Skeletal muscle tissue (tissue), 4 donors: ENCODE data around the gene CD109. TPM values are rescaled to one million over a fixed set of nuclear protein-coding genes. Genes with fewer than 3 reads are reported as not detected.
"Not testable (repeated sequence)": the region's sequence is repeated elsewhere in the genome, so short reads cannot be mapped to it uniquely, and the experiment has no call there.

Experiments used
- H3K27ac ChIP-seq: one replicate; pipeline ENCODE4 v1.7.0; 2013; ENCODE audit warnings: mild to moderate bottlenecking, low read depth, low read length, inconsistent platforms
- H3K27me3 ChIP-seq, 3 donors: one replicate each; pipeline ENCODE4 v1.7.0; 2013; ENCODE audit warnings: low read length in 3 of 3; ENCODE audit not compliant: control insufficient read depth in 3 of 3, insufficient read depth in 3 of 3
- H3K36me3 ChIP-seq, 3 donors: one replicate each; pipeline ENCODE4 v1.7.0; 2013; ENCODE audit warnings: low read length in 3 of 3; ENCODE audit not compliant: control insufficient read depth in 3 of 3, insufficient read depth in 3 of 3
- H3K4me1 ChIP-seq, 3 donors: one replicate each; pipeline ENCODE4 v1.7.0; 2013; ENCODE audit warnings: low read length in 3 of 3, mild to moderate bottlenecking in 3 of 3; ENCODE audit not compliant: control insufficient read depth in 3 of 3, insufficient read depth in 3 of 3
- H3K4me3 ChIP-seq, 3 donors: one replicate each; pipeline ENCODE4 v1.7.0; 2013; ENCODE audit warnings: low read length in 3 of 3
- H3K9ac ChIP-seq, 3 donors: one replicate each; pipeline ENCODE4 v1.7.0; 2013; ENCODE audit warnings: low read length in 3 of 3, mild to moderate bottlenecking in 3 of 3, moderate library complexity in 2 of 3, low read depth in 1 of 3
- H3K9me3 ChIP-seq, 3 donors: one replicate each; pipeline ENCODE4 v1.7.0; 2013; ENCODE audit warnings: low read length in 3 of 3; ENCODE audit not compliant: control insufficient read depth in 3 of 3
- total RNA-seq: library from RNA; depleted of rRNA; stranded (reverse); fragments of >200 nt; gene quantifications from one replicate; pipeline ENCODE4 v1.2.3, GENCODE V29; 2014
- donor health status: Osteomylitis.

The CD109 gene
- total RNA-seq, 1 donor from 2014 or later: 19.3 TPM

GRCh38 chr6:73683574-73683973, 12.4 kb upstream of the CD109 start:
- H3K9me3 ChIP-seq, H3K27me3 ChIP-seq, H3K4me3 ChIP-seq, H3K36me3 ChIP-seq, H3K4me1 ChIP-seq, H3K9ac ChIP-seq, H3K27ac ChIP-seq: not testable (repeated sequence)

- Histone ChIP-seq H3K27me3 (no peaks in the 10 kb centered on the region), H3K9me3 (no peaks in the 10 kb centered on the region), H3K4me3 (no peak overlapping the region), H3K9ac (no peak overlapping the region), H3K36me3 (no peaks in the 10 kb centered on the region), H3K4me1 (no peaks in the 10 kb centered on the region), H3K27ac (no peak overlapping the region)
Observed at GRCh38 chr6:73688351-73688750, 7.7 kb upstream of the CD109 start.

- Histone ChIP-seq H3K9me3 (no peaks in the 10 kb centered on the region), H3K27me3 (no peaks in the 10 kb centered on the region), H3K36me3 (no peaks in the 10 kb centered on the region), H3K4me3 (no peak overlapping the region), H3K4me1 (peaks cover 0 to 6% (median 0%) of the 10 kb centered on the region in 3 donors), H3K9ac (no peak overlapping the region), H3K27ac (no peak overlapping the region)
Observed at GRCh38 chr6:73690056-73690455, 5.9 kb upstream of the CD109 start.

- Histone ChIP-seq H3K27ac (no peak overlapping the region), H3K36me3 (no peaks in the 10 kb centered on the region), H3K9me3 (no peaks in the 10 kb centered on the region), H3K27me3 (no peaks in the 10 kb centered on the region), H3K4me1 (peaks cover 2 to 12% (median 3%) of the 10 kb centered on the region in 3 donors), H3K9ac (no peak overlapping the region), H3K4me3 (no peak overlapping the region)
Observed at GRCh38 chr6:73691512-73691911, 4.5 kb upstream of the CD109 start.

GRCh38 chr6:73694711-73695411, 1.1 kb upstream of the CD109 start:
- Histone ChIP-seq H3K9me3 (no peaks in the 10 kb centered on the region), H3K4me1 (peaks cover 2 to 14% (median 9%) of the 10 kb centered on the region in 3 donors), H3K9ac (no peak overlapping the region), H3K36me3 (no peaks in the 10 kb centered on the region), H3K4me3 (peak overlapping the region in 1 of 3 donors; percentile 70), H3K27me3 (peaks cover 0 to 2% (median 0%) of the 10 kb centered on the region in 3 donors), H3K27ac (no peak overlapping the region)

GRCh38 chr6:73696966-73697655, 1.1 kb downstream of the CD109 start:
- Histone ChIP-seq H3K27ac (no peak overlapping the region), H3K36me3 (no peaks in the 10 kb centered on the region), H3K4me3 (peak overlapping the region in 2 of 3 donors; percentile 9 to 83), H3K9ac (peak overlapping the region in 1 of 3 donors; percentile 65), H3K9me3 (no peaks in the 10 kb centered on the region), H3K27me3 (peaks cover 0 to 2% (median 0%) of the 10 kb centered on the region in 3 donors), H3K4me1 (peaks cover 2 to 14% (median 9%) of the 10 kb centered on the region in 3 donors)

- Histone ChIP-seq H3K27ac (no peak overlapping the region), H3K36me3 (no peaks in the 10 kb centered on the region), H3K4me1 (peaks cover 2 to 10% (median 9%) of the 10 kb centered on the region in 3 donors), H3K9me3 (no peaks in the 10 kb centered on the region), H3K4me3 (no peak overlapping the region), H3K9ac (no peak overlapping the region), H3K27me3 (peaks cover 0 to 2% (median 0%) of the 10 kb centered on the region in 3 donors)
Observed at GRCh38 chr6:73699676-73700459, 3.9 kb downstream of the CD109 start.

- Histone ChIP-seq H3K4me1 (no peaks in the 10 kb centered on the region), H3K9ac (no peak overlapping the region), H3K27me3 (peaks cover 0 to 2% (median 0%) of the 10 kb centered on the region in 3 donors), H3K27ac (no peak overlapping the region), H3K9me3 (no peaks in the 10 kb centered on the region), H3K4me3 (no peak overlapping the region), H3K36me3 (no peaks in the 10 kb centered on the region)
Observed at GRCh38 chr6:73702444-73702843, 6.4 kb downstream of the CD109 start.

- Histone ChIP-seq H3K4me1 (no peaks in the 10 kb centered on the region), H3K27me3 (no peaks in the 10 kb centered on the region), H3K27ac (no peak overlapping the region), H3K9me3 (no peaks in the 10 kb centered on the region), H3K9ac (no peak overlapping the region), H3K4me3 (no peak overlapping the region), H3K36me3 (no peaks in the 10 kb centered on the region)
Observed at GRCh38 chr6:73703466-73703865, 7.5 kb downstream of the CD109 start.

GRCh38 chr6:73704260-73704659, 8.3 kb downstream of the CD109 start:
- Histone ChIP-seq H3K27ac (no peak overlapping the region), H3K4me3 (no peak overlapping the region), H3K4me1 (no peaks in the 10 kb centered on the region), H3K9ac (no peak overlapping the region), H3K36me3 (no peaks in the 10 kb centered on the region), H3K9me3 (no peaks in the 10 kb centered on the region), H3K27me3 (no peaks in the 10 kb centered on the region)
